ENCODE measurements around the gene POU2F1.

- no peak for TF ChIP-seq EZH2 (IDR thresholded peaks at IDR 0.05; ENCODE audit: low read depth)
- TF ChIP-seq, protein P1, sequence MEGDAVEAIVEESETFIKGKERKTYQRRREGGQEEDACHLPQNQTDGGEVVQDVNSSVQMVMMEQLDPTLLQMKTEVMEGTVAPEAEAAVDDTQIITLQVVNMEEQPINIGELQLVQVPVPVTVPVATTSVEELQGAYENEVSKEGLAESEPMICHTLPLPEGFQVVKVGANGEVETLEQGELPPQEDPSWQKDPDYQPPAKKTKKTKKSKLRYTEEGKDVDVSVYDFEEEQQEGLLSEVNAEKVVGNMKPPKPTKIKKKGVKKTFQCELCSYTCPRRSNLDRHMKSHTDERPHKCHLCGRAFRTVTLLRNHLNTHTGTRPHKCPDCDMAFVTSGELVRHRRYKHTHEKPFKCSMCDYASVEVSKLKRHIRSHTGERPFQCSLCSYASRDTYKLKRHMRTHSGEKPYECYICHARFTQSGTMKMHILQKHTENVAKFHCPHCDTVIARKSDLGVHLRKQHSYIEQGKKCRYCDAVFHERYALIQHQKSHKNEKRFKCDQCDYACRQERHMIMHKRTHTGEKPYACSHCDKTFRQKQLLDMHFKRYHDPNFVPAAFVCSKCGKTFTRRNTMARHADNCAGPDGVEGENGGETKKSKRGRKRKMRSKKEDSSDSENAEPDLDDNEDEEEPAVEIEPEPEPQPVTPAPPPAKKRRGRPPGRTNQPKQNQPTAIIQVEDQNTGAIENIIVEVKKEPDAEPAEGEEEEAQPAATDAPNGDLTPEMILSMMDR (conservative IDR thresholded peaks at IDR 0.05) = no peak
Measured at GRCh38 chr1:167273027-167273800, 52.5 kb downstream of the POU2F1 start.
